ENCODE data around the gene TFB2M.

GRCh38 chr1:246533371-246533905, 32.6 kb downstream of the TFB2M start:
- no peak for TF ChIP-seq EZH2 (IDR thresholded peaks at IDR 0.05; ENCODE audit: low read length)
- no peak for TF ChIP-seq CTCF (optimal IDR thresholded peaks at IDR 0.05 in 1 of 3, IDR thresholded peaks at IDR 0.05 in 1 of 3, conservative IDR thresholded peaks at IDR 0.05 in 1 of 3; ENCODE audit: extremely low read depth in 1 of 3, insufficient read depth in 2 of 3, low read length in 3 of 3)
